ENCODE measurements around the gene FGD5.

Gene FGD5

GRCh38 chr3:14812196-14812790 is 6.5 kb upstream of the FGD5 start:
- no peaks in the 10 kb centered on the region for H3K4me1 ChIP-seq (ENCODE audit: low read length)
- no peaks in the 10 kb centered on the region for H3K36me3 ChIP-seq (replicated peaks; ENCODE audit: insufficient read depth, low read length)
- no peaks in the 10 kb centered on the region for H3F3A ChIP-seq (ENCODE audit: insufficient read depth, low read length)
- no peak overlapping the region for H2AFZ ChIP-seq (ENCODE audit: low read length)
- no peak for DNase-seq
- no peak overlapping the region for H3K27ac ChIP-seq (ENCODE audit: low read length)
- no peaks in the 10 kb centered on the region for H4K20me1 ChIP-seq (ENCODE audit: insufficient read depth, low read length)
- H3K9ac ChIP-seq (ENCODE audit: low read length): no peak overlapping the region
- TF ChIP-seq EZH2phosphoT487 (IDR thresholded peaks at IDR 0.05; ENCODE audit: low read length) (no peak), EZH2 (optimal IDR thresholded peaks at IDR 0.05; ENCODE audit: low read depth, low read length) (no peak)
- TF ChIP-seq, protein P1, sequence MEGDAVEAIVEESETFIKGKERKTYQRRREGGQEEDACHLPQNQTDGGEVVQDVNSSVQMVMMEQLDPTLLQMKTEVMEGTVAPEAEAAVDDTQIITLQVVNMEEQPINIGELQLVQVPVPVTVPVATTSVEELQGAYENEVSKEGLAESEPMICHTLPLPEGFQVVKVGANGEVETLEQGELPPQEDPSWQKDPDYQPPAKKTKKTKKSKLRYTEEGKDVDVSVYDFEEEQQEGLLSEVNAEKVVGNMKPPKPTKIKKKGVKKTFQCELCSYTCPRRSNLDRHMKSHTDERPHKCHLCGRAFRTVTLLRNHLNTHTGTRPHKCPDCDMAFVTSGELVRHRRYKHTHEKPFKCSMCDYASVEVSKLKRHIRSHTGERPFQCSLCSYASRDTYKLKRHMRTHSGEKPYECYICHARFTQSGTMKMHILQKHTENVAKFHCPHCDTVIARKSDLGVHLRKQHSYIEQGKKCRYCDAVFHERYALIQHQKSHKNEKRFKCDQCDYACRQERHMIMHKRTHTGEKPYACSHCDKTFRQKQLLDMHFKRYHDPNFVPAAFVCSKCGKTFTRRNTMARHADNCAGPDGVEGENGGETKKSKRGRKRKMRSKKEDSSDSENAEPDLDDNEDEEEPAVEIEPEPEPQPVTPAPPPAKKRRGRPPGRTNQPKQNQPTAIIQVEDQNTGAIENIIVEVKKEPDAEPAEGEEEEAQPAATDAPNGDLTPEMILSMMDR (IDR thresholded peaks at IDR 0.05; ENCODE audit: low read length): no peak
- no peaks in the 10 kb centered on the region for H3K9me3 ChIP-seq (replicated peaks; ENCODE audit: insufficient read depth, low read length)
- no peaks in the 10 kb centered on the region for H3K9me2 ChIP-seq (replicated peaks; ENCODE audit: insufficient read depth, low read length)
- peaks cover 72% of the 10 kb centered on the region for H3K27me3 ChIP-seq (replicated peaks; ENCODE audit: insufficient read depth, low read length)
- H3K4me2 ChIP-seq (ENCODE audit: low read depth, low read length): no peak overlapping the region
- no peaks in the 10 kb centered on the region for H3K79me2 ChIP-seq (ENCODE audit: low read length)
- no peak overlapping the region for H3K4me3 ChIP-seq (ENCODE audit: low read length)

DNA sequence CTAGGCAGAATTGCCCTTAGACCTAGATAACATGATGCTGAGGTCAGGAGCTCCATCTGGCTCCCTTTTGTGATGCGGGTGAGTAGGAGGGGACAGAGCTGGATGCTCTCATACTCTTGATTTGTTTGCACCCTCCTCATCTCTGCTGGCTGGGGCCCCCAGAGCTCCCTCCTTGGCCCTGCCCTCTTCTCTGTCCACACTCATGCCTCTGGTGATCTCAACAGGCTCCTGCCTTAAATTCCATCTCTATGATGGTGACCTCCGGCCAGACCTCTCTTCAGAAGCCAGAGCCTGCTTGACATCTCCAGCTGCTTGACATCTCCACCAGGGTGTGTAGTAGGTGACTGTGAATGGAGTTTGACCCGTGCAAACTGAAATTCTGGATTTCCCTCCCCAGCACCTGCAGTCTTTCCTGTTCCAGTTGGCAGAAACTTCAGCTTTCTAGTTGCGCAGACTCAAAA is 4.3 kb upstream of the FGD5 start:
- no peaks in the 10 kb centered on the region for H3K79me2 ChIP-seq (ENCODE audit: low read length)
- peaks cover 75% of the 10 kb centered on the region for H3K27me3 ChIP-seq (replicated peaks; ENCODE audit: insufficient read depth, low read length)
- H3K4me1 ChIP-seq (ENCODE audit: low read length): no peaks in the 10 kb centered on the region
- no peaks in the 10 kb centered on the region for H3K36me3 ChIP-seq (replicated peaks; ENCODE audit: insufficient read depth, low read length)
- no peak overlapping the region for H3K4me3 ChIP-seq (ENCODE audit: low read length)
- no peak overlapping the region for H3K27ac ChIP-seq (ENCODE audit: low read length)
- DNase-seq: no peak
- no peaks in the 10 kb centered on the region for H4K20me1 ChIP-seq (ENCODE audit: insufficient read depth, low read length)
- H3F3A ChIP-seq (ENCODE audit: insufficient read depth, low read length): no peaks in the 10 kb centered on the region
- no peak overlapping the region for H3K4me2 ChIP-seq (ENCODE audit: low read depth, low read length)
- no peaks in the 10 kb centered on the region for H3K9me3 ChIP-seq (replicated peaks; ENCODE audit: insufficient read depth, low read length)
- H2AFZ ChIP-seq (ENCODE audit: low read length): no peak overlapping the region
- H3K9me2 ChIP-seq (replicated peaks; ENCODE audit: insufficient read depth, low read length): no peaks in the 10 kb centered on the region
- no peak overlapping the region for H3K9ac ChIP-seq (ENCODE audit: low read length)
- TF ChIP-seq EZH2 (optimal IDR thresholded peaks at IDR 0.05; ENCODE audit: low read depth, low read length) (no peak), EZH2phosphoT487 (IDR thresholded peaks at IDR 0.05; ENCODE audit: low read length) (no peak)
- TF ChIP-seq, protein P1 (IDR thresholded peaks at IDR 0.05; ENCODE audit: low read length): no peak

GRCh38 chr3:14816359-14816758 is 2.4 kb upstream of the FGD5 start:
- Histone ChIP-seq H3K4me3 (ENCODE audit: low read length) (no peak overlapping the region), H3K9me2 (replicated peaks; ENCODE audit: insufficient read depth, low read length) (no peaks in the 10 kb centered on the region), H3K27ac (ENCODE audit: low read length) (no peak overlapping the region), H3K4me1 (ENCODE audit: low read length) (no peaks in the 10 kb centered on the region), H3K9ac (ENCODE audit: low read length) (no peak overlapping the region), H3K27me3 (replicated peaks; ENCODE audit: insufficient read depth, low read length) (peaks cover 78% of the 10 kb centered on the region), H3K4me2 (ENCODE audit: low read depth, low read length) (no peak overlapping the region), H3K9me3 (replicated peaks; ENCODE audit: insufficient read depth, low read length) (no peaks in the 10 kb centered on the region), H3K36me3 (replicated peaks; ENCODE audit: insufficient read depth, low read length) (no peaks in the 10 kb centered on the region), H4K20me1 (ENCODE audit: insufficient read depth, low read length) (no peaks in the 10 kb centered on the region), H3F3A (ENCODE audit: insufficient read depth, low read length) (no peaks in the 10 kb centered on the region), H2AFZ (ENCODE audit: low read length) (no peak overlapping the region), H3K79me2 (ENCODE audit: low read length) (no peaks in the 10 kb centered on the region)
- TF ChIP-seq EZH2phosphoT487 (IDR thresholded peaks at IDR 0.05; ENCODE audit: low read length) (no peak), EZH2 (optimal IDR thresholded peaks at IDR 0.05; ENCODE audit: low read depth, low read length) (no peak)
- TF ChIP-seq, protein P1 (IDR thresholded peaks at IDR 0.05; ENCODE audit: low read length): no peak
- DNase-seq: no peak
